ENCODE data around the gene TRPM8.

DNA sequence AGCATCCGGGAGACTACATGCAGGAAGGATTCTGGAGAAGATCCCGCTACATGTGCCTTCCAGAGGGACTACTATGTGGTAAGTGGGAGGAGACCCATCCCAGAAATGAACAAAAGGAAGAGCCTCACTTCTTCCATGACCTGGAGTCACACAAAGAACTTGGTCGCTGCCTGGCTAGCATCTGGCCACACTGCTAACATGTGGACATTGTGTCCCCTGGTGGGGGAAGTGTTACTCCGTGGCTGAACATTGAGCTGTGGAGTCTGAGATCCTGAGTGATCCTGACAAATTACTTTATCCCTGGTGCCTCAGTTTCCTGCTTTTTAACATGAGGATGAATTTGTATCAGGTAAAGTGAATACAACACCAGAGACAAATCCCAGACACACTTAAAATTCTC, 141.7 kb downstream of the TRPM8 start:
- TF ChIP-seq, protein P1, sequence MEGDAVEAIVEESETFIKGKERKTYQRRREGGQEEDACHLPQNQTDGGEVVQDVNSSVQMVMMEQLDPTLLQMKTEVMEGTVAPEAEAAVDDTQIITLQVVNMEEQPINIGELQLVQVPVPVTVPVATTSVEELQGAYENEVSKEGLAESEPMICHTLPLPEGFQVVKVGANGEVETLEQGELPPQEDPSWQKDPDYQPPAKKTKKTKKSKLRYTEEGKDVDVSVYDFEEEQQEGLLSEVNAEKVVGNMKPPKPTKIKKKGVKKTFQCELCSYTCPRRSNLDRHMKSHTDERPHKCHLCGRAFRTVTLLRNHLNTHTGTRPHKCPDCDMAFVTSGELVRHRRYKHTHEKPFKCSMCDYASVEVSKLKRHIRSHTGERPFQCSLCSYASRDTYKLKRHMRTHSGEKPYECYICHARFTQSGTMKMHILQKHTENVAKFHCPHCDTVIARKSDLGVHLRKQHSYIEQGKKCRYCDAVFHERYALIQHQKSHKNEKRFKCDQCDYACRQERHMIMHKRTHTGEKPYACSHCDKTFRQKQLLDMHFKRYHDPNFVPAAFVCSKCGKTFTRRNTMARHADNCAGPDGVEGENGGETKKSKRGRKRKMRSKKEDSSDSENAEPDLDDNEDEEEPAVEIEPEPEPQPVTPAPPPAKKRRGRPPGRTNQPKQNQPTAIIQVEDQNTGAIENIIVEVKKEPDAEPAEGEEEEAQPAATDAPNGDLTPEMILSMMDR (IDR thresholded peaks at IDR 0.05; ENCODE audit: control extremely low read depth in 1 of 3, insufficient read depth in 1 of 3, low read depth in 1 of 3, low read length in 3 of 3): no peak
- TF ChIP-seq TAF1 (IDR thresholded peaks at IDR 0.05; ENCODE audit: low read depth, low read length) (no peak), E2F6 (IDR thresholded peaks at IDR 0.05) (no peak), POLR2AphosphoS5 (IDR thresholded peaks at IDR 0.05; ENCODE audit: low read depth, low read length) (no peak), RNF2 (IDR thresholded peaks at IDR 0.05; ENCODE audit: borderline replicate concordance, low read depth, low read length, missing control alignments, poor library complexity, severe bottlenecking) (no peak), CBX5 (IDR thresholded peaks at IDR 0.05; ENCODE audit: low read depth, low read length) (no peak), POLR2A (IDR thresholded peaks at IDR 0.05; ENCODE audit: control extremely low read depth in 1 of 2, low read depth in 2 of 2, low read length in 2 of 2) (no peak), SIN3A (conservative IDR thresholded peaks at IDR 0.05 in 1 of 2, IDR thresholded peaks at IDR 0.05 in 1 of 2; ENCODE audit: low read depth in 1 of 2, low read length in 2 of 2) (no peak), ZNF274 (IDR thresholded peaks at IDR 0.05; ENCODE audit: borderline replicate concordance, extremely low read depth, low read length) (no peak), MAX (IDR thresholded peaks at IDR 0.05) (no peak)
